Osteocyte (in vitro differentiated cells): ENCODE data around the gene SPATA32. TPM values are rescaled to one million over a fixed set of nuclear protein-coding genes. Genes with fewer than 3 reads are reported as not detected.

ENCODE experiments used
- DNase-seq: peaks from one replicate; pipeline ENCODE4 v3.0.0; 2021; ENCODE audit warnings: mixed read lengths; ENCODE audit not compliant: unreplicated experiment; ENCODE audit errors: extremely low spot score
- H3K27ac Mint-ChIP-seq: one replicate; pipeline ENCODE4 v1.8.0; 2021; ENCODE audit warnings: mild to moderate bottlenecking, mixed read lengths; ENCODE audit not compliant: unreplicated experiment
- H3K27me3 Mint-ChIP-seq: one replicate; pipeline ENCODE4 v1.8.0; 2021; ENCODE audit warnings: mixed read lengths; ENCODE audit not compliant: unreplicated experiment
- H3K36me3 Mint-ChIP-seq: one replicate; pipeline ENCODE4 v1.8.0; 2021; ENCODE audit warnings: mixed read lengths; ENCODE audit not compliant: unreplicated experiment
- H3K4me1 Mint-ChIP-seq: one replicate; pipeline ENCODE4 v1.8.0; 2021; ENCODE audit warnings: mixed read lengths; ENCODE audit not compliant: unreplicated experiment
- H3K4me3 Mint-ChIP-seq: one replicate; pipeline ENCODE4 v1.8.0; 2021; ENCODE audit warnings: mild to moderate bottlenecking, moderate library complexity, mixed read lengths; ENCODE audit not compliant: unreplicated experiment
- H3K9me3 Mint-ChIP-seq: one replicate; pipeline ENCODE4 v1.8.0; 2021; ENCODE audit warnings: mixed read lengths; ENCODE audit not compliant: unreplicated experiment
- total RNA-seq: library from RNA; stranded (reverse); gene quantifications from 2 replicates; pipeline ENCODE4 v1.2.1, GENCODE V29; 2021
- TF ChIP-seq, protein P1 (sequence below): fragments of 200-600 bp; sonication (generic); IDR thresholded peaks from 2 replicates; pipeline ENCODE4 v1.5.0; 2021; ENCODE audit warnings: antibody characterized with exemption, mild to moderate bottlenecking, moderate library complexity

SPATA32 gene
- total RNA-seq, 1 donor from 2014 or later, result not detected

GRCh38 chr17:45271603-45272002 is 9.7 kb upstream of the SPATA32 start:
- peaks cover 7% of the 10 kb centered on the region for H3K4me1 Mint-ChIP-seq
- H3K36me3 Mint-ChIP-seq, result peaks cover 33% of the 10 kb centered on the region
- no peak overlapping the region for H3K27ac Mint-ChIP-seq
- no peaks in the 10 kb centered on the region for H3K9me3 Mint-ChIP-seq
- H3K27me3 Mint-ChIP-seq, result no peaks in the 10 kb centered on the region
- TF ChIP-seq, protein P1, sequence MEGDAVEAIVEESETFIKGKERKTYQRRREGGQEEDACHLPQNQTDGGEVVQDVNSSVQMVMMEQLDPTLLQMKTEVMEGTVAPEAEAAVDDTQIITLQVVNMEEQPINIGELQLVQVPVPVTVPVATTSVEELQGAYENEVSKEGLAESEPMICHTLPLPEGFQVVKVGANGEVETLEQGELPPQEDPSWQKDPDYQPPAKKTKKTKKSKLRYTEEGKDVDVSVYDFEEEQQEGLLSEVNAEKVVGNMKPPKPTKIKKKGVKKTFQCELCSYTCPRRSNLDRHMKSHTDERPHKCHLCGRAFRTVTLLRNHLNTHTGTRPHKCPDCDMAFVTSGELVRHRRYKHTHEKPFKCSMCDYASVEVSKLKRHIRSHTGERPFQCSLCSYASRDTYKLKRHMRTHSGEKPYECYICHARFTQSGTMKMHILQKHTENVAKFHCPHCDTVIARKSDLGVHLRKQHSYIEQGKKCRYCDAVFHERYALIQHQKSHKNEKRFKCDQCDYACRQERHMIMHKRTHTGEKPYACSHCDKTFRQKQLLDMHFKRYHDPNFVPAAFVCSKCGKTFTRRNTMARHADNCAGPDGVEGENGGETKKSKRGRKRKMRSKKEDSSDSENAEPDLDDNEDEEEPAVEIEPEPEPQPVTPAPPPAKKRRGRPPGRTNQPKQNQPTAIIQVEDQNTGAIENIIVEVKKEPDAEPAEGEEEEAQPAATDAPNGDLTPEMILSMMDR, result no peak
- no peak for DNase-seq
- H3K4me3 Mint-ChIP-seq, result no peak overlapping the region

DNA sequence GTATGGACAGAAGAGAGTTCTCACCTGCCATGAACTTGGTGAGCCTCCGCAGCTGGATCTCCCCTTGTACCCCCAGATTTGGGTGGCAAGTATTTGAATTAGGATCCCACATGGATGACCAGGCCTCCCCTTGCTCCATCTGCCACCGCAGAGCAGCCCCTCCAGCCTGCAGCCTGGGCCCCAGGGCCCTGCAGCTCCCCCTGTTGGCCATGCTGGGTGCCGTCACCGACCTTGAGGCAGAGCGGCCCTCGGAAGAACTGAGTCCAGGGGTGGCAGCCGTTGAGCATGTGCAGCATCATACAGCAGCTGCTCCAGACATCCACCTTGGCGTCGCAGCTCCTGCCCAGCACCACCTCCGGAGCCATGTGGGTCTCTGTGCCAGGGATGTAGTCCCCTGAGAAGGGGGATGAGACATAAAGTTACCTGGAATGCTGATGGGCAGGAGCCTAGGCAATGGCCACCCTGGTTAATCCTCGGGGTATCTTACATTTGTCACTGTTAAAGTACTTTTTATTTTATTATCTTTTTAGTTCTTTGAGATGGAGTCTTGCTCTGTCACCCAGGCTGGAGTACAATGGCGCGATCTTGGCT is 9.0 kb upstream of the SPATA32 start:
- peaks cover 36% of the 10 kb centered on the region for H3K36me3 Mint-ChIP-seq
- H3K27me3 Mint-ChIP-seq, result no peaks in the 10 kb centered on the region
- DNase-seq, result no peak
- TF ChIP-seq, protein P1, result peak; percentile 55
- no peaks in the 10 kb centered on the region for H3K9me3 Mint-ChIP-seq
- H3K4me3 Mint-ChIP-seq, result no peak overlapping the region
- peaks cover 10% of the 10 kb centered on the region for H3K4me1 Mint-ChIP-seq
- H3K27ac Mint-ChIP-seq, result no peak overlapping the region

- peaks cover 10% of the 10 kb centered on the region for H3K4me1 Mint-ChIP-seq
- no peak overlapping the region for H3K27ac Mint-ChIP-seq
These were observed 8.0 kb upstream of the SPATA32 start for GRCh38 chr17:45269912-45270311.

DNA sequence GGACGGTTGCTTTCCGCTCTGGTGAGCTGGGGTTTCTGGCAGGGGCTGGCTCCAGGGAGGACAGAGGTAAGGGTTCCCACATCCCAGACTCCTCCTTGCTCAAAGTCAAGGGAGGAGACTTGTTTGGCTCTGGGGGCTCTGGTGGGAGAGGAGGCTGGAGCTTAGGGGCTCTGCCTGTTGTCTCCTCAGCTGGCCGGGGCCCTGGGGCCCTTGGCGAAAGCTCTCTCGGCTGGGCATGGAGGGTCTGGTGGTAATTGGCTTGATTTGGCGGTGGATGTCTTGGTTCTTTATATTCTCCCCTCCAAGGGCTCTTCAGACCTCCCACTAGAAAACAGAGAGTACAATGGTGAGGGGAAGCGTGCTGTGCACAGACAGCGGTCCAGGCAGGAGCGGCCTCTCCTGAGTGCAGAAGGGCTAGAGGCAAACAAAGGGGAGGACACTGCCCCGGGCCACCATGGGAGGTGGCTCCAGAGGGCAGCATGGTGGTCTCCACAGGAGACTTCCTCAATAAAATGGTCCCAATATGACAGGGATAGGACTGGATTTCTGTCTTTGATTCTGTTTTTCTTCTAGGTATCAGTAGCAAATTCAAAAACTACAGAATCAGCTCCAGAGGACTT is 5.7 kb upstream of the SPATA32 start:
- H3K9me3 Mint-ChIP-seq, result no peaks in the 10 kb centered on the region
- H3K4me3 Mint-ChIP-seq, result no peak overlapping the region
- H3K4me1 Mint-ChIP-seq, result peaks cover 7% of the 10 kb centered on the region
- TF ChIP-seq, protein P1, result no peak
- H3K36me3 Mint-ChIP-seq, result peaks cover 42% of the 10 kb centered on the region
- H3K27ac Mint-ChIP-seq, result no peak overlapping the region
- no peaks in the 10 kb centered on the region for H3K27me3 Mint-ChIP-seq
- DNase-seq, result no peak

More at GRCh38 chr17:45269912-45270311, 8.0 kb upstream of the SPATA32 start:
- no peak for DNase-seq
- Mint-ChIP-seq H3K4me3 (no peak overlapping the region), H3K27me3 (no peaks in the 10 kb centered on the region), H3K9me3 (no peaks in the 10 kb centered on the region), H3K36me3 (peaks cover 37% of the 10 kb centered on the region)
- TF ChIP-seq, protein P1, result no peak

DNA sequence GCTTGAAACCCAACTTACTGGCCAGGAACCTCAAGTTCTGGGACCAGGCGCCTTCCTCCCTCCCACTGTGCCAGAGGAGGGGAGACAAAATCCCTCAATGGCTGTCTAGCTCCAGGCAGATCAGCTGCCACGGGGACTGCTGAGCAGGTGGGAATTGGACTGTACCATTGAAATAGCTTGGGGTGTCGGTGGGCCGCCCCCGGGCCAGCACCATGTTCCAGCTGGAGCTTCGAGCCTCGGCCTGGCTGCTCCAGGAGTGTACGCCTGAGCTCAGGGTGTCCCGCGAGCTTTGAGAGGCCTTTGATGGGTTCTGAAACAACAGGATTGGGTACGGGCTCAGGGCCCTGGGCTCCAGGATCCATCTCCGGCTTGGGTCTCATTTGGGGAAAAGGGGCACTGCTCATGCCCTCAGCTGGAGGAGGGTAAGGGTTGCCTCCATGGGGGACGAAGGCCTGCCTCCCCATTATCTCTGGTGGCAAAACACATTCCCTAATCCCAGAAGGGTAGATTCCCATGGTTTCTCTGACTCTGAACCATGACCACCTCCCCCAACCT is 4.6 kb upstream of the SPATA32 start:
- Mint-ChIP-seq H3K36me3 (peaks cover 42% of the 10 kb centered on the region), H3K27ac (no peak overlapping the region)
- peak; percentile 75 for DNase-seq

More for the DNA sequence above, 4.6 kb upstream of the SPATA32 start:
- Mint-ChIP-seq H3K9me3 (no peaks in the 10 kb centered on the region), H3K4me1 (peaks cover 7% of the 10 kb centered on the region), H3K4me3 (no peak overlapping the region), H3K27me3 (no peaks in the 10 kb centered on the region)
- TF ChIP-seq, protein P1, result no peak
